Vagina (tissue), 2 donors: ENCODE results near the gene GNPTG. TPM values are rescaled to one million over a fixed set of nuclear protein-coding genes. Genes with fewer than 3 reads are reported as not detected.

Experiments
- DNase-seq, 2 donors: peaks; one replicate each; pipeline ENCODE4 v3.0.0-alpha.2; 2017; ENCODE audit errors: extremely low spot score in 2 of 2
- H3K27ac ChIP-seq: fragments of 200-600 bp; sonication (generic); one replicate; pipeline ENCODE4 v1.5.1; 2019
- H3K27me3 ChIP-seq: fragments of 200-600 bp; sonication (generic); one replicate; pipeline ENCODE4 v1.5.1; 2019
- H3K36me3 ChIP-seq, 2 donors: fragments of 200-600 bp; sonication (generic); one replicate each; pipeline ENCODE4 v1.5.1; 2017 to 2019
- H3K4me1 ChIP-seq: fragments of 200-600 bp; sonication (generic); one replicate; pipeline ENCODE4 v1.5.1; 2019
- H3K4me3 ChIP-seq, 2 donors: fragments of 200-600 bp; sonication (generic); 1 replicate in 1 of 2; 2 replicates in 1 of 2; pipeline ENCODE4 v1.5.1; 2016 to 2019
- H3K9me3 ChIP-seq: fragments of 200-600 bp; sonication (generic); one replicate; pipeline ENCODE4 v1.5.1; 2019
- CTCF ChIP-seq, 3 experiments: fragments of 450-650 bp in 2 of 3; fragments of 200-600 bp in 1 of 3; sonication (generic) in 1 of 3; IDR thresholded peaks; one replicate each; pipeline ENCODE4 v1.5.1; 2017 to 2019; ENCODE audit warnings: antibody characterized with exemption in 3 of 3, mild to moderate bottlenecking in 2 of 3, moderate library complexity in 2 of 3
- POLR2A ChIP-seq, 2 donors: fragments of 450-650 bp; IDR thresholded peaks; one replicate each; pipeline ENCODE4 v1.6.1; 2017; ENCODE audit warnings: antibody characterized with exemption in 2 of 2, mild to moderate bottlenecking in 2 of 2, moderate library complexity in 2 of 2
- POLR2AphosphoS5 ChIP-seq, 2 donors: sonication (generic); formaldehyde crosslinking; IDR thresholded peaks; one replicate each; pipeline ENCODE4 v1.9.0; 2017; ENCODE audit warnings: antibody characterized with exemption in 2 of 2, mild to moderate bottlenecking in 2 of 2, low read depth in 1 of 2; ENCODE audit not compliant: insufficient read depth in 1 of 2
- intact Hi-C: fragments of 100-400 bp; cut with DNase I; formaldehyde crosslinking; loops from one replicate; pipeline ENCODE4 v1.15.1; 2023
- total RNA-seq: library from RNA; depleted of rRNA; stranded (reverse); fragments of >200 nt; gene quantifications from one replicate; pipeline ENCODE4 v1.2.3, GENCODE V29; 2016

GNPTG gene
- total RNA-seq, 1 donor from 2014 or later = 63.3 TPM

GRCh38 chr16:1363501-1364041 lies 11.8 kb downstream of the GNPTG start:
- H3K9me3 ChIP-seq = no peaks in the 10 kb centered on the region
- no peak for DNase-seq
- H3K27ac ChIP-seq = no peak overlapping the region
- no peaks in the 10 kb centered on the region for H3K4me1 ChIP-seq
- no peak overlapping the region for H3K4me3 ChIP-seq
- peaks cover 0 to 58% of the 10 kb centered on the region in 2 donors for H3K36me3 ChIP-seq
- no peaks in the 10 kb centered on the region for H3K27me3 ChIP-seq
- intact Hi-C loops = loop anchor here (10.0 kb wide), 1 partner anchor 51 kb away; the partner anchor contains the start of gene UNKL
- TF ChIP-seq CTCF (IDR thresholded peaks at IDR 0.05) (peak in 2 of 3 experiments; percentile 31 to 50), POLR2A (IDR thresholded peaks at IDR 0.05) (no peak)

- Histone ChIP-seq H3K36me3 (peaks cover 0 to 62% of the 10 kb centered on the region in 2 donors), H3K4me1 (no peaks in the 10 kb centered on the region), H3K27ac (no peak overlapping the region), H3K27me3 (no peaks in the 10 kb centered on the region), H3K9me3 (no peaks in the 10 kb centered on the region), H3K4me3 (no peak overlapping the region)
- TF ChIP-seq POLR2A (IDR thresholded peaks at IDR 0.05) (no peak), POLR2AphosphoS5 (IDR thresholded peaks at IDR 0.05; ENCODE audit: insufficient read depth in 1 of 2, low read depth in 1 of 2) (no peak), CTCF (IDR thresholded peaks at IDR 0.05) (no peak)
- DNase-seq = no peak
- intact Hi-C loops = loop anchor here (10.0 kb wide), 1 partner anchor 50 kb away; the partner anchor contains the start of gene UNKL
These were observed 12.8 kb downstream of the GNPTG start for GRCh38 chr16:1364510-1364909.

- no peak for TF ChIP-seq POLR2A (IDR thresholded peaks at IDR 0.05)
- TF ChIP-seq CTCF (IDR thresholded peaks at IDR 0.05) = no peak
- TF ChIP-seq POLR2AphosphoS5 (IDR thresholded peaks at IDR 0.05; ENCODE audit: insufficient read depth in 1 of 2, low read depth in 1 of 2) = no peak
- intact Hi-C loops = loop anchor here (10.0 kb wide), 1 partner anchor 49 kb away; the partner anchor contains the start of gene UNKL
- H3K4me1 ChIP-seq = no peaks in the 10 kb centered on the region
- H3K27ac ChIP-seq = no peak overlapping the region
- no peaks in the 10 kb centered on the region for H3K9me3 ChIP-seq
- DNase-seq = no peak
- H3K36me3 ChIP-seq = peaks cover 0 to 66% of the 10 kb centered on the region in 2 donors
- no peak overlapping the region for H3K4me3 ChIP-seq
- H3K27me3 ChIP-seq = no peaks in the 10 kb centered on the region
These were observed 14.5 kb downstream of the GNPTG start for GRCh38 chr16:1366060-1366711.

- intact Hi-C loops = loop anchor here (10.0 kb wide), 1 partner anchor 48 kb away; the partner anchor contains the start of gene UNKL
- no peaks in the 10 kb centered on the region for H3K9me3 ChIP-seq
- H3K36me3 ChIP-seq = peaks cover 0 to 61% of the 10 kb centered on the region in 2 donors
- DNase-seq = no peak
- H3K27me3 ChIP-seq = no peaks in the 10 kb centered on the region
- H3K4me3 ChIP-seq = no peak overlapping the region
- H3K27ac ChIP-seq = no peak overlapping the region
- no peak for TF ChIP-seq CTCF (IDR thresholded peaks at IDR 0.05)
- H3K4me1 ChIP-seq = no peaks in the 10 kb centered on the region
These were observed 15.1 kb downstream of the GNPTG start for GRCh38 chr16:1366712-1367299.
